Skeletal muscle tissue (tissue), 4 donors: ENCODE results near the gene APBA1. TPM values are rescaled to one million over a fixed set of nuclear protein-coding genes. Genes with fewer than 3 reads are reported as not detected.

Experiments
- H3K27ac ChIP-seq: one replicate; pipeline ENCODE4 v1.7.0; 2013; ENCODE audit warnings: mild to moderate bottlenecking, low read depth, low read length, inconsistent platforms
- H3K27me3 ChIP-seq, 3 donors: one replicate each; pipeline ENCODE4 v1.7.0; 2013; ENCODE audit warnings: low read length in 3 of 3; ENCODE audit not compliant: control insufficient read depth in 3 of 3, insufficient read depth in 3 of 3
- H3K36me3 ChIP-seq, 3 donors: one replicate each; pipeline ENCODE4 v1.7.0; 2013; ENCODE audit warnings: low read length in 3 of 3; ENCODE audit not compliant: control insufficient read depth in 3 of 3, insufficient read depth in 3 of 3
- H3K4me1 ChIP-seq, 3 donors: one replicate each; pipeline ENCODE4 v1.7.0; 2013; ENCODE audit warnings: low read length in 3 of 3, mild to moderate bottlenecking in 3 of 3; ENCODE audit not compliant: control insufficient read depth in 3 of 3, insufficient read depth in 3 of 3
- H3K4me3 ChIP-seq, 3 donors: one replicate each; pipeline ENCODE4 v1.7.0; 2013; ENCODE audit warnings: low read length in 3 of 3
- H3K9ac ChIP-seq, 3 donors: one replicate each; pipeline ENCODE4 v1.7.0; 2013; ENCODE audit warnings: low read length in 3 of 3, mild to moderate bottlenecking in 3 of 3, moderate library complexity in 2 of 3, low read depth in 1 of 3
- H3K9me3 ChIP-seq, 3 donors: one replicate each; pipeline ENCODE4 v1.7.0; 2013; ENCODE audit warnings: low read length in 3 of 3; ENCODE audit not compliant: control insufficient read depth in 3 of 3
- total RNA-seq: library from RNA; depleted of rRNA; stranded (reverse); fragments of >200 nt; gene quantifications from one replicate; pipeline ENCODE4 v1.2.3, GENCODE V29; 2014
- donor health status: Osteomylitis.

The APBA1 gene
- total RNA-seq = 2.6 TPM

DNA sequence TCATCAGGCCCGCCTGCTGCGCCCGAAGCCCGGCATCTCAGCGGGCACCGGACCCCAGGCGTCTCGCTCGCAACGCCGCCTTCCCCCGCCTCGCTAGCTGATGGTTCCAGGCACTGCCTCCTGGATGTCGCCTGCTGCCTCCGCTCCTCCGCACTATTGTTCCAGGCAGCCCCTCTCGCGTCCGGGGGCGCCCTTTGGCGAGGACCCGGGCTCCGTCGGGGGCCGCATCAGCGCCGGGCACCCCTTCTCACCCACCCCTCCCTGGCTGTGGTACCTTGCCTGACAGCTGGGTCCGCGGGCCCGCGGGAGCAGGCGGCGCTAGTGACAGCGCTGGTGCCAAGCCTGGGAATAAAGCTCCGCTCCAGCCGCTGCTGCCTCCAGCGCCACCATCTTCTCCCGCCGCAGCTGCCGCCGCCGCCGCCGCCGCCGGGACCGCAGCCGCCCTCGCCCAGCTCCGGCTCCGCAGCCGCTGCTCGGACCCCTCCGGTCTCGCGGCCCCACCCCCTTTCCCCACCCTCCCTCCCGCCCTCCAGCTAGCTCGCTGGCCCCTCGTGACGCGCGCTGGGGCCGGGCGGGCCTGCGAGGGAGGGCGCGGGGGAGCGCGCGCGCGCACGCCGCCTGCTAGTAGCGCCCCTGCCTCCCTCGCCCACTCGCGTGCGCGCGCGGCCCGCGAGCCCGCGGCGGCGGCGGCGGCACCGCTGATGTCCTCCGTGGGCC is at the start of gene APBA1:
APBA1 (minus strand) TSS at position 493 of the 717 bp plus-strand sequence.
- peak within 1 kb of the TSS; percentile 68 to 88 (median 79) for H3K9ac ChIP-seq
- no peaks in the 10 kb centered on the region for H3K27me3 ChIP-seq
- H3K4me1 ChIP-seq = peaks cover 8 to 20% (median 9%) of the 10 kb centered on the region in 3 donors
- no peaks in the 10 kb centered on the region for H3K9me3 ChIP-seq
- peak within 1 kb of the TSS; percentile 78 to 91 (median 80) for H3K4me3 ChIP-seq
- H3K27ac ChIP-seq = peak within 1 kb of the TSS; percentile 26
- no peaks in the 10 kb centered on the region for H3K36me3 ChIP-seq

- Histone ChIP-seq H3K36me3 (peaks cover 7 to 30% (median 12%) of the 10 kb centered on the region in 3 donors), H3K4me1 (no peaks in the 10 kb centered on the region), H3K9me3 (no peaks in the 10 kb centered on the region), H3K9ac (no peak overlapping the region), H3K27me3 (no peaks in the 10 kb centered on the region), H3K4me3 (no peak overlapping the region), H3K27ac (no peak overlapping the region)
Observed at GRCh38 chr9:69719983-69720382, 47.8 kb upstream of the APBA1 start.

DNA sequence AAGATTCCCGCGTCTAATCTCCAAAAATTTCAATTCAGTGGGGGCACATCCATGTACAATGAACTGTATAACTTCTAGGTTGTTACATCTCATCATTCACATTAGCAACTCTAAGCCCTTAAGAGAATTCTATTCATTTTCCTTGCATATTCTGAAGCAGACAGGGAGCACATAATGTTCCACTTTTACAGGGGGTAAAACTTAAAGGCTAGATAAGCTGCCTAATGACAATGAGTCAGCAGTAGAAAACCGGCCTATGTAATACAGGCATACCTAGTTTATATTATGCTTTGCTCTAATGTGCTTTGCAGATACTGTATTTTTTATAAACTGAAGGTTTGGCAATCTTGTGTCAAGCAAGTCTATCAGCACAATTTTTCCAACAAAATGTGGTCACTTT is 47.2 kb upstream of the APBA1 start:
- Histone ChIP-seq H3K27ac (no peak overlapping the region), H3K4me1 (no peaks in the 10 kb centered on the region), H3K9ac (no peak overlapping the region), H3K27me3 (no peaks in the 10 kb centered on the region), H3K4me3 (no peak overlapping the region), H3K9me3 (no peaks in the 10 kb centered on the region), H3K36me3 (peaks cover 7 to 30% (median 12%) of the 10 kb centered on the region in 3 donors)

GRCh38 chr9:69718218-69718617 is 46.0 kb upstream of the APBA1 start:
- H3K4me3 ChIP-seq = no peak overlapping the region
- no peak overlapping the region for H3K9ac ChIP-seq
- H3K36me3 ChIP-seq = peaks cover 7 to 30% (median 11%) of the 10 kb centered on the region in 3 donors
- no peak overlapping the region for H3K27ac ChIP-seq
- H3K4me1 ChIP-seq = no peaks in the 10 kb centered on the region
- H3K27me3 ChIP-seq = no peaks in the 10 kb centered on the region
- no peaks in the 10 kb centered on the region for H3K9me3 ChIP-seq

GRCh38 chr9:69715825-69716224 is 43.7 kb upstream of the APBA1 start:
- no peaks in the 10 kb centered on the region for H3K9me3 ChIP-seq
- no peak overlapping the region for H3K4me3 ChIP-seq
- peaks cover 7 to 23% (median 10%) of the 10 kb centered on the region in 3 donors for H3K36me3 ChIP-seq
- no peaks in the 10 kb centered on the region for H3K27me3 ChIP-seq
- H3K9ac ChIP-seq = no peak overlapping the region
- no peaks in the 10 kb centered on the region for H3K4me1 ChIP-seq
- no peak overlapping the region for H3K27ac ChIP-seq

DNA sequence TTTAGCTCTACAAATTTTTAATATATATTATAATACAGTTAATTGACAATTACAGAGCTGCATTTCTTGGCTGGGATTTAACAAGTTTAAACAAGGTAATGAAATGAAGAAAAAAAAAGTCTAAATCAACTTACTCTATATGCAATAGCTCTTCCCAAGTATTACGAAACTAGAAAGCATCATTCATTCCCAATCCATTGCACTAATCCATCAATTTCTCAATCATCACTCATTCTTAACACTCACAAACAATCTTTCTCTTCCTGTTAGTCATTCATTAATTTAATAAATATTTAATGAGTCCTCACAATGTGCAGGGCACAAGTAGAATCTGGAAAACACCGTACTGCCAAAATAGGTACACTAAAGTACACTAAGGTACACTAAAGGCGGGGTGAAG is 42.9 kb upstream of the APBA1 start:
- H3K4me1 ChIP-seq = no peaks in the 10 kb centered on the region
- H3K9me3 ChIP-seq = no peaks in the 10 kb centered on the region
- no peak overlapping the region for H3K27ac ChIP-seq
- H3K4me3 ChIP-seq = no peak overlapping the region
- H3K9ac ChIP-seq = no peak overlapping the region
- no peaks in the 10 kb centered on the region for H3K27me3 ChIP-seq
- H3K36me3 ChIP-seq = peaks cover 7 to 20% (median 10%) of the 10 kb centered on the region in 3 donors

GRCh38 chr9:69697475-69697874 is 25.3 kb upstream of the APBA1 start:
- H3K4me3 ChIP-seq = no peak overlapping the region
- peaks cover 5 to 23% (median 7%) of the 10 kb centered on the region in 3 donors for H3K9me3 ChIP-seq
- no peak overlapping the region for H3K9ac ChIP-seq
- H3K4me1 ChIP-seq = no peaks in the 10 kb centered on the region
- no peaks in the 10 kb centered on the region for H3K27me3 ChIP-seq
- no peaks in the 10 kb centered on the region for H3K36me3 ChIP-seq
- no peak overlapping the region for H3K27ac ChIP-seq

- Histone ChIP-seq H3K36me3 (no peaks in the 10 kb centered on the region), H3K27ac (no peak overlapping the region), H3K9me3 (peaks cover 5 to 22% (median 7%) of the 10 kb centered on the region in 3 donors), H3K4me1 (no peaks in the 10 kb centered on the region), H3K9ac (no peak overlapping the region), H3K4me3 (no peak overlapping the region), H3K27me3 (no peaks in the 10 kb centered on the region)
Observed at GRCh38 chr9:69696802-69697201, 24.6 kb upstream of the APBA1 start.

- no peaks in the 10 kb centered on the region for H3K27me3 ChIP-seq
- H3K4me3 ChIP-seq = no peak overlapping the region
- H3K9ac ChIP-seq = no peak overlapping the region
- no peaks in the 10 kb centered on the region for H3K36me3 ChIP-seq
- no peaks in the 10 kb centered on the region for H3K4me1 ChIP-seq
- no peaks in the 10 kb centered on the region for H3K9me3 ChIP-seq
- H3K27ac ChIP-seq = no peak overlapping the region
Observed at GRCh38 chr9:69689991-69690538, 17.9 kb upstream of the APBA1 start.

GRCh38 chr9:69683927-69684326 is 11.8 kb upstream of the APBA1 start:
- H3K27me3 ChIP-seq = no peaks in the 10 kb centered on the region
- H3K9me3 ChIP-seq = no peaks in the 10 kb centered on the region

More at GRCh38 chr9:69683927-69684326, 11.8 kb upstream of the APBA1 start:
- Histone ChIP-seq H3K36me3 (no peaks in the 10 kb centered on the region), H3K4me3 (no peak overlapping the region), H3K4me1 (no peaks in the 10 kb centered on the region), H3K27ac (no peak overlapping the region), H3K9ac (no peak overlapping the region)
